Left lobe of liver (tissue), 2 donors: Measurements from ENCODE around the gene ZBTB46. TPM values are rescaled to one million over a fixed set of nuclear protein-coding genes. Genes with fewer than 3 reads are reported as not detected.

Source experiments
- ATAC-seq: fragments of 200-7000 bp; cut with Tn5 transposase; one replicate; pipeline ENCODE4 v1.9.1; 2020; ENCODE audit warnings: mild to moderate bottlenecking, moderate library complexity
- DNase-seq: peaks from one replicate; pipeline ENCODE4 v3.0.0-alpha.2; 2020; ENCODE audit warnings: low spot score
- total RNA-seq: library from RNA; stranded (reverse); gene quantifications from one replicate; pipeline ENCODE4 v1.2.1, GENCODE V29; 2021
- donor health status: DM: no; HTN: no; CAD: no; lungs with moderate emphysema.
- donor health status: DM: no; HTN: yes; CAD: no.

Gene ZBTB46
- total RNA-seq, 1 donor from 2014 or later = 4.7 TPM

GRCh38 chr20:63840405-63840828 lies 9.4 kb upstream of the ZBTB46 start:
- ATAC-seq (no peak), DNase-seq (no peak)

- ATAC-seq (no peak), DNase-seq (no peak)
Measured at GRCh38 chr20:63839620-63840019, 8.6 kb upstream of the ZBTB46 start.

GRCh38 chr20:63837479-63837878 lies 6.4 kb upstream of the ZBTB46 start:
- DNase-seq (no peak), ATAC-seq (no peak)

GRCh38 chr20:63836458-63837344 lies 5.6 kb upstream of the ZBTB46 start:
- ATAC-seq = no peak
- no peak for DNase-seq

GRCh38 chr20:63835021-63835858 lies 4.2 kb upstream of the ZBTB46 start:
- peak; percentile 73 for ATAC-seq
- peak; percentile 79 for DNase-seq

- ATAC-seq = no peak
- no peak for DNase-seq
Measured at GRCh38 chr20:63834491-63834880, 3.4 kb upstream of the ZBTB46 start.

GRCh38 chr20:63833776-63834490 lies 2.9 kb upstream of the ZBTB46 start:
- no peak for ATAC-seq
- DNase-seq = no peak

GRCh38 chr20:63831993-63832686 lies 1.1 kb upstream of the ZBTB46 start:
- DNase-seq = peak; percentile 59
- ATAC-seq = peak; percentile 67

GRCh38 chr20:63831646-63831992 lies 555 bp upstream of the ZBTB46 start:
- DNase-seq = no peak
- peak; percentile 33 for ATAC-seq

GRCh38 chr20:63829945-63830835 lies 874 bp downstream of the ZBTB46 start:
- ATAC-seq (no peak), DNase-seq (no peak)

- ATAC-seq = no peak
Measured at GRCh38 chr20:63829603-63829944, 1.5 kb downstream of the ZBTB46 start.

GRCh38 chr20:63828951-63829350 lies 2.1 kb downstream of the ZBTB46 start:
- DNase-seq = no peak
- peak; percentile 30 for ATAC-seq

More at GRCh38 chr20:63829603-63829944, 1.5 kb downstream of the ZBTB46 start:
- no peak for DNase-seq

GRCh38 chr20:63828545-63828944 lies 2.5 kb downstream of the ZBTB46 start:
- DNase-seq = no peak
- ATAC-seq = no peak

- no peak for DNase-seq
Measured at GRCh38 chr20:63828124-63828523, 2.9 kb downstream of the ZBTB46 start.

GRCh38 chr20:63826753-63827152 lies 4.3 kb downstream of the ZBTB46 start:
- no peak for ATAC-seq
- DNase-seq = no peak

More at GRCh38 chr20:63828124-63828523, 2.9 kb downstream of the ZBTB46 start:
- no peak for ATAC-seq

GRCh38 chr20:63825331-63826118 lies 5.5 kb downstream of the ZBTB46 start:
- no peak for DNase-seq
- ATAC-seq = no peak

- DNase-seq = no peak
- peak; percentile 46 for ATAC-seq
Measured at GRCh38 chr20:63823691-63824311, 7.3 kb downstream of the ZBTB46 start.

GRCh38 chr20:63822276-63822696 lies 8.8 kb downstream of the ZBTB46 start:
- ATAC-seq = peak; percentile 45
- DNase-seq = no peak
